GM21723 (cell line): Measurements from ENCODE around the gene INSIG1.

Experiments used
- ATAC-seq: cut with Tn5 transposase; IDR thresholded peaks from one replicate; pipeline ENCODE4 v1.9.1; 2021; ENCODE audit warnings: mild to moderate bottlenecking, moderate library complexity; ENCODE audit not compliant: unreplicated experiment

The INSIG1 gene

DNA sequence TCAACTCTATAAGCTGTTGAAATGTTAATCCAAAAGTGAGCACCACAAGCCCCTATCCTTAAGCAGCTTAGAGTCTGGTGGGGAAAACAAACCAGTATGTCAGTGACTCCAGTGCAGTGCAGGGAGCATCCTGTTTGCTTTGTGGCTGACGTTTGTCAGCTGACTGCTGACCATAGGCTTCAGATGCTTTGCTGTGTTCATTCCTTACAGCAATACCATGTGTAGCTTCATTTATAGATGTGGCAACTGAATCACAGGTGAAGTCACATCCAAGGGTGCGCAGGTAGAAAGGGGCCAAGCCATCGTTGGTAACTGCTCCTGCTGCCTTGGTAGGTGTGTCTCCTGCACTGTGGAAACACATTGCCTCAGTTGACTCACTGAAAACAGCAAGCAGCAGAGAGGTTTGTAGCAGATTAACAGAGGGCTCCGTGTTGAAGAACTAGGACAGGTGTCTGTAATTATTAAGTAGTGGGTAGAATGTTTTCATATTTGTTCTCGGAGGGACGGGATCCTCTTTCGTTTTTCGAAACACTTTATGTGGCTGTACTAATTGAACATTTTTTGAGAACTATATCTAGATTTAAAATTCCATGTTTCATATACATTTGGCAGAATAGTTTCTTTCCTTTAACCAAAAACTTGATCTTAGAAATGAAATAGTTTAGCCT lies 2.0 kb downstream of the INSIG1 start:
- ATAC-seq, result no peak

DNA sequence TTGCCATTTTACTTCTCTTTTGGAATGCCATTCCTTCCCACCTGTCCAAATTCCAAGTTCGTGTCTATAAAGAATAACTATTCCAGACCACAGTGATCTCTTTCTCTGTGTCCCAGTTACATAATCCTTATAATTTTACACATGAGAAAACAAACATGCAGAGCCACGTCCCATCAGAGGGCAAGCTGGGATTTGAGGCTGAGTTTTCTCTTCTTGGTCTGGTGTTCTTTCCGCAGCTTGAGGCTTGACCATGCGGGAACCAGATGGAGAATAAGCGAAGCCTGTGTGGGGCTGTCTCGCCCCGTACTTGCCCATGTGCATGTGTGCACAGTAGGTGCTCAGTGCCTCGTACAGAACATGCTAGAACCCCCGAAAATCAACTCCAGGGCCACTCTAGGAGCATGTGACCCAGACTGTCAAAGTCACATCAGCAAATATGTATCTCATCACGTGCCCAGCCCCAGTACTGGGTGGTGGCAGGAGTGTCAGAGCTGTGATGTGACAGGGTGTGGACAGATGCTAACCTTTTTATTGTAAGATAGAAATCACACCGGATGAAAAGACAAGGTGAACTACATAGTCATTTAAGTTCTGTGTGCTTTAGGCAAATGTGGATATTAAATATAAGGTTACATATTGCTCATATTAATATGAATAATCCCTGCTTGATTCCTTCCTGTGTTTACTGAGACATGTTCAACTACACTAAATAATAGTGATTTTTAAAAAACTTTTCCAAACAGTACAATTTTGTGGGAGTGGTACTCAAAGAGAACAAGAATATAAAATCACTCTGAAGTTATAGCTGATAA lies 3.2 kb downstream of the INSIG1 start:
- no peak for ATAC-seq

DNA sequence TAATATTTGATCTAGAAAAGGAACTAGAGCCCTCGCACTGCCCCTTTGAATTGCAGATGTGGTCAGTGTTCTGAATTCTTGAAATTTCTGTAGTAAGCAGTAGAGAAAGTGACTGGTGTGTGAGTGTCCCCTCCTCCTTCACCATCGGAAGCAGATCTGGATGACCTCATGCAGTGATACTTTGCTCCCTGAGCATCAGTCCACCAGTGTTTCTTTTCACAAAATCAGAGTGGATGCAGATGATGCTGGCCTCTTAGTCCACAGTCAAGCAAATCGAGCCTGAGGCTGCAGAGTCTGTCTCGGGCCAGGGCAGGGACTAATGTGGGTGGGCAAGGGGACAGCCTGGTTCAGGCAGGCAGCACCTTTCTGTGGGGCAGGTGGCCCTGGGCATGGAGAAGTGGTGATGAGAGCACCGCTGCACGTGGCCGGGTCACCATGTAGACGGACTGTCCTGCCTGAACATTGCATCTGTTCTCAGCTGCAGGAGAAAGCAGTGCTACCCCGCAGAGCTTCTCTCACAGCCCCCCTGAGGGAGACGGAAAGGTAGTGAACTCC lies 5.4 kb downstream of the INSIG1 start:
- no peak for ATAC-seq

DNA sequence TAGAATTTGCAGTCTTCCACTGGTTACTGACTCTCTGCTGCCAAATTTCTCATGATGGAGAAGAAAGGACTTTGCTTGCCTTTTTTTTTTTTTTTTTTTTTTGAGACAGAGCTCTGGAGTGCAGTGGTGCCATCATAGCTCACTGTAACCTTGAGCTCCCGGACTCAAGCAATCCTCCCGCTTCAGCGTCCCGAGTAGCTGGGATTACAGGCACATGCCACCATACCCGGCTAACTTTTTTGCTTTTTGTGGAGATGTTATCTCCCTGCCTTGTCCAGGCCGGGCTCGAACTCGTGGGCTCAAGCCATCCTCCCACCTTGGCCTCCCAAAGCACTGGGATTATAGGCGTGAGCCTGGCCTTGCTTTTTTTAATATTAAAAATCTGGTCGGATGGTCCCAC lies 6.2 kb downstream of the INSIG1 start:
- no peak for ATAC-seq

DNA sequence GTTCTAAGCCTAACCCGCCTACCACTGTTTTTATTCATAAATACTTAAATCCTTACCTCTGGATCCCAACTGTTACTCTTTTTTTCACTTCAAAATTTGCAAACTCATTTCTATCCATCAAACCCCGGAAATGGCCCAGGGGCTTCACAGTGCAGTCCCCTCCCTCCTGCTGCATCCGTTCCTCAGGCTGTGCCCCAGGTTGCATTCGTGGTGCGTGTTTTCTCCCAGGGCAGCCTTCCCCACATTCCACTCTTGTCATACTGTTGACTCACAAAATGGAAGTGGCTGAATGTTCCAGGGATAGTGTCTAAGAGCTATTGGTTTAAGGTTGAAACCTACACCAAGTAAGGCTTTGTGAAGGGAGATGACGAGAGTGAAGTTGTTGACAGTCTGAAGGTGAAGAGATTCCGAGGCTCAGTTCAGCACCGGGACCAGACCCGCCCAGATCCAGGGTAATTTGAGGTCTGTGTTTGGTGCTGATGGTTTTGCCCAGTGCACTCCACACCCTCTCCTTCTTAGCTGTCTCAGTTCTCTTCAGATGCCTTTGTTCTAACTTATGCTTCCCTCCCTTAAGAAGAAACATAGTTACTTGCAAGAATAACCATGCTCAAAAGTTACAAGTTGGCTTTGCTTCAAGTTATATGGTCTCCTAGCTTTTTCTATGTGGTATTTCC lies 7.7 kb downstream of the INSIG1 start:
- no peak for ATAC-seq

DNA sequence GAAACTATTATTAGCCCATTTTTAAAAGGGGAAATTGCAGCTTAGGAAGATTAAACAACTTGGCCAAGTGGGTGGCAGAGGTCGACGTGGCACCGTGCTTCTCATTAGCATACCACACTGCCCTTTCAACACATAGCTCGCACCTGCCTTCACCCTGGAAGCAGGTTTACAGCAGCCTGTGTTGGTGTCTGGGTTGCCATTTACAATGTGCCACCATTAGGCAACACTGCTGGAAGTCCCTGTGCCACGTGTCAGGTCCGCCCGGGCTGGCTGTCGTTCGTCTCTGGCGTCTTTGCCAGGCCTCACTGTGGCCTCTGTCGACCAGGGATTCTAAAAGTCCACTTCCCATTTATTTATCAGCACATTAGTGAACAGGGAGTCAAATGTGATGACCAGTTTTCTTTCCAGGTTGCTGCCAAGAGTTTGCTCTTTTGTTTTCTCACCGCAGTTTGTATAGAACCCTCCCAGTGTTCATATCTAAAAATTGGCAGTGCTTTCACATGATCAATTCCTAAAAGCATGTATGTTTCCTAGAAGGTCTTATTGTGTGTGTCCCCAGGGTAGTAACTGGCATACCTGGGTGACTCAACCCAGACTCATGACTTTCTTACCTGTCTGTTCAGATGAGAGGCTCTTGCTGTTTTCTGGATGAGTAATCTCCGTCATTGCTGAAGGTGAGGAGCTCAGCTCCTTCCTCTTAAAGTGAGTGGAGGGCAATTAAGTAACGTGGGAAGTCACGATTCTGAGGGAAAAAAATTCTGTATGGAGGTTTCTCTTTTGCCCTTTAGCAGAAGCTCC lies 9.2 kb downstream of the INSIG1 start:
- no peak for ATAC-seq

DNA sequence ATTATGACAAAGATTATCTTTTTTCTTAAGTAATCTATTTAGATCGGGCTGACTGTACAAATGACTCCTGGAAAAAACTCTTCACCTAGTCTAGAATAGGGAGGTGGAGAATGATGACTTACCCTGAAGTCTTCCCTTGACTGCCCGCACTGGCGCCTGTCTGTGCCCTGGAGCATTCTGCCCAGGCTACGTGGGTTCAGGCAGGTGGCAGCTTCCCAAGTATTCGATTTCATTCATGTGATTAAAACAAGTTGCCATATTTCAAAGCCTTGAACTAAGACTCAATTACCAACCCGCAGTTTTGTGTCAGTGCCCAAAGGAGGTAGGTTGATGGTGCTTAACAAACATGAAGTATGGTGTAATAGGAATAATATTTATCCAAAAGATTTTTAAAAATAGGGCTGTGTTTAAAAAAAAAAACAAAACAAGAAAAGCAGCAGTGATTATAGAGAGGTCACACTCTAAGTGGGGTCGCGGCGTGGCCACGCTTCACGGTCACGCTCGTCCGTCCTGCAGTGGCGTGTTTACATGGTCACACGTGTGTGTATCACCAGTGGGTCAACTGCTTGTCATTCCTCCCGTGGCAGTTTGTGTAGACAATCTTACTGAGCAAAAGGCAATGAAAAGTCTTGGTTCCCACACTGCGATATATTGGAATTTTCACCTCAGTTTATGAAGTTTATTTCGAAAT lies 10.8 kb downstream of the INSIG1 start:
- no peak for ATAC-seq

DNA sequence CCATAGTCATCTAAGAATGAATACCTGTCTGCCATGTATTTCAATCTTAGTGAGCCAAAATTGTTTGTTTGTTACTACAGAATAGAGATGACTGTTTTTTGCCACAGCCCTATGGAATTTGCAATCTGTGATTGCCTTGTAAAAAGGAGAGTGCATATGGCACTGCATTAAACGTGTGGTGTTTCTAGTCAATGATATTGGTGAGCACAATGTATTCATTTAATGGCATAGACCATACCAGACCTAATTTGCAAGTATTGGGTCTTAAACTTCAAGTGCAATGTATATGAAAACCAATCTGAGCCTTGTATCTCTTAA lies 11.3 kb downstream of the INSIG1 start:
- no peak for ATAC-seq

DNA sequence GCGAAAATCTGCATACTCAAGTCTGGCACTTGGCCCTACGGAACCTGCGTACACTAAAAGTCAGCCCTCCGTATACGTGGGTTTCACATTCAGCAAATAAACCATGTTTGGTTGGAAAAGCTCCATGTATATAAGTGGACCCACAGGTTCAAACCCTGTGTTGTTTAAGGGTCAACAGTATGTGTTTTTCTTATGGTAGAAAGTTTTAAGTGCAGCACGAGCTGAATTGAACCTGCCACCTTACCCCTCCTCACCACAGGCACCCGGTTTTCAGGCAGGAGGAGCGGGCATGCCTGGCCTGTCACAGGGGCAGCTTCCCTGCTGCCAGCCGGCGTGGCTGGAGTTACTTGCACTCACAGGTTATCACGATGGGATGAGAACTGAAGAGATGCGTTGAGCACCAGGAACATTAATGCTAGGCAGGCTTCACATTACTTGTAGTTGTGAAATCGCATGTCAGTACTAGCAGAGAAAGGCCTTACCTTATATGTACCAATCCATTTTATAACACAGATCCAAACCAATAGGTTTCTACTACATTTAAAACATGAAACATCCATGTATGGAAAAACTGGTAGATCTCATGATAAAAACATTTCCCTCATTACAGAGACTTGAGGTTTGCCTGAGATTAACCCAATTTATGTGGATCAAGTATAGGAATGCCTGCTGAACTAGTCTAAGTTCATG lies 12.9 kb downstream of the INSIG1 start:
- no peak for ATAC-seq

DNA sequence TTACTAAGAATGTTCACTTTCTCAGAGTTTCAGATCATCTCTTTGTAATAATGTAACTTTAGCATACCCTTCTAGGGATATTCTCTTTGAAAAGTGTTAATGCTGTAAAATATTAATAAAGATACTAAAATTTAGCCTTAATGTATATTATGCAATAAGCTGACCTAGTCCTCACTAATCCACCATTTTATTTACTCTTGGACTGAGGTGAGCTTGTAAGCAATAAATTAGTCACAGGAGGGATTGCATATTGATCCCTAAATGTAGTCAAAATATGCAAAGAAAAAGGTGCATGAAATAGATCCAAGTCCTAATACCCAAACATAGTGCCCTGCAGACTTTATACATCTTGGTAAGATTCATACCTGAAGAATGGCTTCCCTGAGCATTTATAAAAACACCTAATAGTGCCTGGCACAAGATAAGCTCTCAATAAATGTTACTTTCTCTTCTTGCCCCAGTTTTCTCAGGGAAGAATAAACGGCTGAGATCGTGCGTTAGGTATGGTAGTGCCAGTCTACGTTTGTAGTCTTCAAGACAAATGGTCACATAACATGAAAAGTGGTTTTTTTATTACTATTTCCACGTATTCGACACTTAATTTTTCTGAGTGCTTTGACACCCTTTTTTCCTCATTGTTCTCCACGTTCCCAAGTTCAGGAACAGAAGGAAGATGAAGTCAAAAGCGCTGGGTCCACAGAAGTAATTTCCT lies 14.3 kb downstream of the INSIG1 start:
- ATAC-seq, result no peak

DNA sequence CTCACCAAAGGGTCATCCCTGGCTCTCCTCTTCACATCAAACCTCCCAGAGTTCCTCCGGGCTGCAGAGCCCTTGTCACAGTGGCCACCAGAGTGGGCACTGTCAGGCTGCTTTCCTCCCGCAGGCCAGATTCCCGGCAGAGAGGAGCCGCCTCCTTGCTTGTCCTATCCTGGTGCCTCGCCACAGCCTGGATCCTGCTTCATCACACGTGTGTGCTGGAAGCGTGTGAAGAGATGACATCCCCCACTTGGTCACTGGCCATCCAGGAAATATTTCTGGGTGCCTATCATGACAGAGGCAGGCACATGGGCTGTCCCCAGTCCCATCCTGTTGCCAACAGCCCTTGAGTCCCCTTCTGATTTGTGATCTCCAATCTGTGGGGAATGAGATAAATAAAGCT lies 15.0 kb downstream of the INSIG1 start:
- no peak for ATAC-seq

DNA sequence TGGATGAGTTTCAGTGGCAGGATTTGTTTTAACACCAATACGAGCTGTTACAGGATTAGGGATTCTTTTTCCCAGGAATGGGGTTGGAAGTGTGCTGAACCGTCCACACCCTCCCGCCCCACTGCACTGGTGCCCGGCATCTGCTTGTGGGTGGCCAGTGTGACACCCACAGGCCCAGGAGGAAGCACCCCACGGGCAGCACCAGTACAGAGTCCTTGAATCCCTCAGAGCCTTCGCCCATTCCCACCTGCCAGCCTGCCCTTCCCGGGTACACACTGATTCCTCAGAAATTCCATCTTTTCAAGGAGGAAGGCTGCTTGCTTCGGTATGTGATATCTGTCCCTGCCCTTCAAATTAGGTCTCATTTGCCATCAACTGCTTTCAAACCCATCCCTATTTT lies 15.4 kb downstream of the INSIG1 start:
- no peak for ATAC-seq

DNA sequence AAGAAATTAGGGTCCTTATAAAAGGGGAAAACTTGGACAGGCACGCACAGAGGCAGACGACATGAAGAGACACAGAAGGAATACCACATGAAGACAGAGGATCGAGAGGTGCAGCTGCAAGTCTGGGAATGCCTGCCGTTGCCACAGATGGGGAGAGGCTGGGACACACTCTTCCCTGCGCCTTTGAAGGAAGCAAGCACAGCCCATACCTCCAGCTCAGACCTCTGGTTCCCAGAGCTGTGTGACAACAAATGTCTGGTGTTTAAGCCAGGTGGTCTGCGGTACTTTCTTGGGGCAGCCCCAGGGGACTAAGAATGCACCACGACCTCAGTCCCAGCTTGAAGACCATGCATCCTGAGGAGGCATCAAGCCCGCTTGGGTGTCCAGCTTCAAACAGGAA lies 18.3 kb downstream of the INSIG1 start:
- ATAC-seq, result no peak

DNA sequence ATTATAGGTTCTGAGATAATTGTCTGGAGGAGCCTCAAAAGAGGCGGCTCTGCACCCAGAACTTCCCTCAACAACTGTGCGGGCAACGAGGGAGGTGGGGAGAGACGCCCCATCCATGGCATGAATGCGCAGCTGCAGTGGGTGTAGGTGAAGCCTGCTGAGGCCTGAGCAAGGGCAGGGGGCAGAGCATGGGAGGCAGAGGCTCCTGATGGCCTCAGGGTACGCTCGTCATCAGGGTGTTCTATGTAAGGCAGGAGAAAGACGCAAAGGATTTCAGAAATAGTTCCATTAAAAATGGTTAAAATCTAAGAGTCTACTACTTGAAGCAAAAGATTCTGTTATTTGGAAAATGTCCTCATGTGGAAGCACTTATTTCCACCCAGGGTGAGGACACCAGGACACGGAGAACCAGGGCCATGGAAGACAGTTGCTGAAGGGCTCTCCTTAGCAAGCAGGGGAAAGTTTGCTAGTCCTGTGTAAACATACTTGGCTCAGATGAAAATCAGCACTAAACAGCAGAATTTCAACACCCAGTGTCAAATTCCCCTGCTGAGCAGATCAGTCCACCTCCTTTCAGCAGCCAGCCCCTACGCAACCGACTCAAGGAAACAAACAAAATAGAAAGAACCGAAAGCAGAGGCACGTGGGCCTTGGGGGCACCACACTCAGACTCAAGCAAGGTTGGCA lies 18.9 kb downstream of the INSIG1 start:
- ATAC-seq, result no peak

DNA sequence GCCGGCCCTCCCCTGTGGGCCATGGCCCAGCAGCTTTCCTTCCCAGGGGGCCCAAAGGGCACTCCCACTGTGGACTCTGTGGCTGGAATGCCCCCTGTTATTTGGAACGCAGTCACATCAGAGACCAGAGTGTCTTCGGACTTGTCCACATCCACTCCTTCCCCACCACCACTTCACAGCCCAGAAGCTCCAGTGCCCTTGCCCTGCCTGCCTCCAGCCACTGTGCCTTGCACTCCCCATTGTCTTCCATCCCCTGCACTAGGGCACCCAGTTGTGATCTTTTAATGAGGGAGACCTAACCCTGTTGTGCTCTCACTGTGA lies 19.4 kb downstream of the INSIG1 start:
- ATAC-seq, result no peak

DNA sequence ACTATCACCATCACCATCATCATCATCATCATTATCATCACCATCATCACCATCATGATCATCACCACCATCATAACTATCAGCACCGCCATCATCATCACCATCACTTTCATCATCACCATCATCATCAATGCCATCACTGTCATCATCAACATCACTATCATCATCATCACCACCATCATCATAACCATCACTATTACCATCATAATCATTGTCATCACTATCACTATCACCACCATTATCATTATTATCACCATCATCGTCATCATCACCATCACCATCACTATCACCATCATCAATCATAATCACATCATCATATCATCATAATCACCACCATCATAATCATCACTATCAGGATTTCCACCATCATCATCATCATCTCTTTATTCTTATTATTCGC lies 20.6 kb downstream of the INSIG1 start:
- ATAC-seq, result no peak

DNA sequence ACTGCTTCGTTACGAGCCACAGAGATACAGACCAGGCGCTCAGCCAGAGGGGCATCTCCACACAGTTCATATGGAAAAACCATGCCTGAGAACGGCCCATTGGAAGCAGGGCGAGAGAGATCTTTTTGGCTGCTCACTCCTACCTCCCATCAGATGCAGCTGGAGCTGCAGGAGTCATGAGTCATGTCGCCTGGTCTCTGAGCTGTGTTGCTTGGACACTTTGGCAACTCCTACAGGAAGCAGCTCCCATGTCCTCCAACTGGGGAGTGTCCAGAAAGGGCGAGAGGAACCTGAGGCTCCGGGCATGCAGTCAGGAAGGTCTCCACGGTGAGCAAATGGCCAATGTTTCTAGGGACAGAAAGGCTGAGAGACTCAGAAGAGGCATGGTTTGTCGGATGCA lies 24.9 kb downstream of the INSIG1 start:
- ATAC-seq, result no peak

DNA sequence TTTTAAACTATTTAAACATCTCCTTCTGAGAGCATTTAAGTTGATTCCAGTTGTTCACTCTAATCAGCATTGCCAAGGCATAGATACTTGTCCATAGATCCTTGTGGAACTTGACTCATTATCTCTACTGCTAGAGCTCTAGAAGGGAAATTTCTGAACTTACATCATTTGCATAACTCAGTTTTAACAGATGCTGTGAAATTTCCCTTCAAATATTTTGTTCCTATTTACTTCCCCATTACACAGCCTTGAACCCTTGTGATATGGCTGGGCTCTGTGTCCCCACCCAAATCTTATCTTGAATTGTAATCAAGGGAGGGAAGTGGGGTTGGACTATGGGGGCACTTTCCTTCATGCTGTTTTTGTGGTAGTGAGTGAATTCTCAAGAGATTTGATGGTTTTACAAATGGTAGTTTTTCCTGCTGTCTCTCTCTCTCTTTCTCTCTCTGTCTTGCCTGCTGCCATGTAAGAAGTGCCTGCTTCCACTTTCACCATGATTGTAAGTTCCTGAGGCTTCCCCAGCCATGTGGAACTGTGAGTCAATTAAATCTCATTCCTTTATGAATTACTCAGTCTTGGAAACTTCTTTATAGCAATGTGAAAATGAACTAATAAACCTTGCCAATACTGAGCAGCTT lies 25.4 kb downstream of the INSIG1 start:
- no peak for ATAC-seq
